ENCODE measurements around the gene FTCD.
"Not testable (repeated sequence)": the region's sequence is repeated elsewhere in the genome, so short reads cannot be mapped to it uniquely, and the experiment has no call there.

The FTCD gene

GRCh38 chr21:46188226-46189212 is 33.1 kb upstream of the FTCD start:
- no peak for DNase-seq

GRCh38 chr21:46187814-46188213 is 32.4 kb upstream of the FTCD start:
- no peak for DNase-seq

DNA sequence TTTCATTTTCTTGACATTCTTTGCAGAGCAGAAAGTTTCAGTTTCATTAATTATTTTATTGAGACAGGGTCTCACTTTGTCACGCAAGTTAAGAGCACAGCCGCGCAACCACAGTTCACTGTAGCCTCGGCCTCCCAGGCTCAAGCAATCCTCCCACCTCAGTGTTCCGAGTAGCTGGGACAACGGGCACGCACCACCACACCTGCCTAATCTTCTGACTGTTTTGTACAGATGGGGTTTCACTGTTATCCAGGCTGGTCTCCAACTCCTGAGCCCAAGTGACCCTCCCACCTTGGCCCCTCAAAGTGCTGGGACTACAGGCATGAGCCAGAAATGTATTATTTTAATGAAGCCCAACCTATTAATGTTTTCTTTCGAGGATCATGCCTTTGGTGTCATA is 31.9 kb upstream of the FTCD start:
- no peak for DNase-seq

DNA sequence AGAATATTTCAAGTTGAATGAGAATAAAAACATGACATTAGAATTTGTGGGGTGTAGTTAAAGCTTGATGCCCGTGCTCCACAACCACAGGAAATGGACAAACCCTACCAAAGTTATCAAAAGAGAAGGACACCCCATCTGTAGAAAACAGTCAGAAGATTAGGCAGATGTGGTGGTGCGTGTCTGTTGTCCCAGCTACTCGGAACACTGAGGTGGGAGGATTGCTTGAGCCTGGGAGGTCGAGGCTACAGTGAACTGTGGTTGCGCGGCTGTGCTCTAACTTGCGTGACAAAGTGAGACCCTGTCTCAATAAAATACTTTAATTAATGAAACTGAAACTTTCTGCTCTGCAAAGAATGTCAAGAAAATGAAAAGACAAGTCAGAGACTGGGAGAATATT is 30.3 kb upstream of the FTCD start:
- no peak for DNase-seq

GRCh38 chr21:46184625-46185555 is 29.5 kb upstream of the FTCD start:
- DNase-seq: peak; percentile 70

DNA sequence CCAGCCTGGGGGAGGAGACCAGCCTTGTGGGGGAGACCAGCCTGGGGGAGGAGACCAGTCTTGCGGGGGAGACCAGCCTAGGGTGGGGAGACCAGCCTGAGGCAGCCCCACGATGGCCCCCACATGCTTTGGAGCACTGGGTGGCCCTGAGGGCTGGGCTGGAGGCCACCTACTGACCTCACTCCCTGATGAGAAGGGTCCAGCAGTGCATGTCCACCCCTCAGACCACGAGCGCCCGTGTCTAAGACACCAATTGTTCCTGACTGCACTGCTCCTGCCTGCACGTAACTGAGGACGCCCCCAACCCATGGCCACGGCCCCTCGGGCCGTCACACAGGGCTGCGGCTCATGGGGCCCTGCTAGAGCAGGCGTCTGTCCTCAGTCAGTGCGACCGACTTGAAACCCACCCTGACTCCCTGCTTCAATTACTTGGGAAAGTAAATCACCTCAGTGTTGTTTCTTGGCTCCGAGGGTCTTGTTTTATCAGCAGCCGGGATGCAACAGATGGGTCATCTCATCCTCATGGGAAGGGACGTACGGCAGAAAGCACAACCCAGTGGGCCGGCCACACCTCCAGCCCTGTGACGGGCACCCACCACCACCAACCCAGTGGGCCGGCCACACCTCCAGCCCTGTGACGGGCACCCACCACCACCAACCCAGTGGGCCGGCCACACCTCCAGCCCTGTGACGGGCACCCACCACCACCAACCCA is 28.7 kb upstream of the FTCD start, which contains the start of gene SPATC1L:
TSS of gene SPATC1L (minus strand) at position 550 of the 715 bp plus-strand sequence. CDS start 1,643 bp downstream, outside the sequence.
- DNase-seq: no peak

- not testable (repeated sequence) for DNase-seq
Measured at GRCh38 chr21:46183337-46183909, 28.0 kb upstream of the FTCD start.

DNA sequence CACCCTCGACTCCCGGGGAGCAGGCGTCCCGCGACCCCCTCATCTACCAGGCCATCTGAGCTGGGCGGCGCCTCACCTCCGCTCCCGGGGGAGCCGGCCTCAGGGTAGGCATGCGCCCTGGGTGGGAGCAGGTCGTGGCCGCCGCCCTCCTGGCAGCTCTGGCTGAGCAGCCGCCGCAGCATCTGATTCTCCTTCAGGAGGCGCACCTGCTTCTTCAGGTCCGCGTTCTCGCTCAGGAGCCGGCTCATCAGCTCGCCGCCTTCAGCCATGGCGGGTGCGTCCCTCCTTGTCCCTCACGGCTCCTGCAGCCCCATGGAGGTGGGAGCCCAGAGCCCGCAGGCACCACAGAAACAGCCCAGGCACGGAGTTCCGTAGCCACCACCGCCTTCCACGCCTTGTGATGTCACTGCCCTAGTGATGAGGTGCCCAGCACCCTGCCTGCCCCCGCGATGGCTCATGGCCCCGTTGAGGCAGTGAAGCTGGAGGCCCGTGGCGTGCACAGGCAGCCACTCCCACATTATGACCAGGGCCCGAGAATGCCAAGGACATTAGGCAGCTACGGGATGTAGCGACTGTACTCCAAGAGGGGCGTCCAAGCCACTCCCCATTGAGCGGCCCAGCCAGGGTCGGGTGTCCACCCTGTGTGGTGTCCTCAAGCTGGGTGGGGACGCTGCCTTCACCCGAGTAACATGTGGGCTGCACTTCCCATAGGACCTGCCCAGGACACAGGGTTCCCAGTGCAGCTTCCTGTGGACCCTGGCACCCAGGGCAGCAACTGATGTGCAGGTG is 27.4 kb upstream of the FTCD start:
- no peak for DNase-seq

DNA sequence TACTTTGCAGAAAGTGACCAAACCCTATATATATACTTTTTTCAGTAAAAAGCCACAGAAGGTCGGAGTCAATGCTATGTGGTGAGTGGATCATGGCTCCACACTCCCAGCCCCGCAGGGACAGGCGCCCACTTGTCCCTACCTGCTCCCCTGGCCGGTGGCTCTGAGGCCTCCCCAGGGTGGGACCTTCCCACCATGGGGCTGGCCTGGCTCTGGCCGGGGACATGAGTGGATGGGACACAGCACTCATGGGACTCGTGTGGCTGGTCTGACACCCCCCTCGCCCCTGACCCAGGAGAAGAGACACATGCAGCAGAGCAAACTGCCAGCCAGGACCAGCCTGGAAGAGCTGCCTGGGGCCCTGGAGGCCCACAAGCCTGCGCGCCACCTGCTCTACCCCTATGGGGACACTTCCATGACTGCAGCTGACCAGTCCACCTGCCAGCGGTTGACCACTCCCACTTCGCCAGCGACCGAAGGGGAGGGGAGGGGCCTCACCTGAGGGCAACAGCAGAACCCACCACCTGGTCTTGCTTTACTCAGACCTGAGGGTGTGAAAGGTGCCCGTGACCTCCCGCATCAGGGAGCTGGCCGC is 26.7 kb upstream of the FTCD start:
- no peak for DNase-seq

GRCh38 chr21:46181436-46181835 is 26.1 kb upstream of the FTCD start:
- DNase-seq: no peak

DNA sequence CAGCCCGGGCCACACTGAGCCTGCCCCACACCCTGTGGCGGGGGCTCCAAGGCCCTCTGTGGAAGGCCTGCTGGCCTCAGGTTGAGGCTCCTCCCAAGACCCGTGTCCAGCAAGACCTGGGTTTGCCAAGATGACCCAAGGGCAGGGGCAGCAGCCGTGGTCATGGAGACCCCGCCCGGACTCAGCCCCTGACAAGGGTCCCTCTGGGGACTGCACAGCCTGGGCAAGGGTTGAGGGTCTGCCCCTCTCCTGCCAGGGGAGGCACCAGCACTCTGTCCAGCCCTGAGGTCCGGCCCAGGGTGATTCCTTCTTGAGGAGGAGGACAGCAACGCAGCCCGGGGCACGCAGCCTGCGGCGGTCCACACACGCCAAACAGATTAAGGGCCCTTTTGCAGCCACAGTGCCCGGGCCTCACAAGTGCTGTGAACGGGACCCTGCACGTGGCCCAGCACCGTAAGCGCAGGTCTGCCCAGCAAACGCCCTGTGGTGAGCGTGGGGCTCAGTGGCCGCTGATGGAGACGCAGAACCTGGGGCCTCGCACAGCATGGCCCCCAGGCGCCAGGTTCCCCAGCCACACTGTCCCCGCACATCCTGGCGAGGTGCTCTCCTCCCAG is 25.5 kb upstream of the FTCD start:
- DNase-seq: no peak

DNA sequence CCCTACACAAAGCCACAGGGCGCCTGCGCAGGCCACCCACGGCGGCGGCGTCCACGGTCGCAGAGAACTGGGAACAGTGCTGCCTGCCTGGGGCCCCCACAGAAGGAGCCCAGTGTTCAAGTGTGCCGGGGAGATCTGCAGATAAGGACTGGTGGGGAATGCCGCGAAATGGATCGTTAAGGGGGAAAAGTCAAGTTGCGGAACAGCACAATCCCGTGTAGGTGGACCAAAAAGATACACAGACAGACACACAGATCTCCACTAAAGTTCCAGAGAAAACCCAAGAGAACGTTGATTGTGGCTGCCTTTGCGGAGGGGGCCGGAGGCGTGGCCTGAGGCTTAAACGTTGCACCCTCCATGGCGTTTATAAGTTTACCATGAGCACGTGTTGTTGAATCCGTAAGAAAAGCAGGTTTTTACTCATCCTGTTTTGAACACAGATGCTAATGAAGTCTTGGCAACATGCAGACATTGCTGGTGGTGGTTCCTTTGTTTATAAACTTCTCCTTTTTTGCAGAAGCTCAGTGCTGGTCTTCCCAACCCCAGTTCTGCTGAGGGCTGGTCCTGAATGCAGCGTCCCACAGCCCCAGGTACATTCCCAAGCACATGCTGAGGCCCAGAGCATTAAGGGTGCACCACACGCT is 24.8 kb upstream of the FTCD start:
- DNase-seq: no peak

DNA sequence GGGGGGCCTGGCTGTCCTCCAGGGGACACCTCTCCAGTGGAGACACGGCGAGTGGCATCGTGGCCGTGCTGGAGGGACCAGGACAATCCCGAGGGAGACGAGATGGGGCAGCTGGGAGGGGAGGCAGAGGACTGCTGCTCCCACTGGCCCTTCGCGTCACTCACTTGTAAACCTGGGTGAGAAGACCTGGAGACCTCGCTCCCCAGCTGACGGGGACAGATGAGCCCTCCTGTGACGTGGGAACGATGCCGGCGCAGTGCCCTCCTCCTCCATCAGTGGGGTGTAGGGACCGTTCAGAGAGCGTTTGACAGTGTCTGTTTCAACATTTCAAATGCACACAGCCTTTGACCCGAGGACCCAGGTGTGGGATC is 24.3 kb upstream of the FTCD start:
- DNase-seq: no peak

GRCh38 chr21:46178961-46179360 is 23.6 kb upstream of the FTCD start:
- DNase-seq: no peak

- not testable (repeated sequence) for DNase-seq
Measured at GRCh38 chr21:46176443-46177129, 21.2 kb upstream of the FTCD start.

- no peak for DNase-seq
Measured at GRCh38 chr21:46173573-46173972, 18.2 kb upstream of the FTCD start.

DNA sequence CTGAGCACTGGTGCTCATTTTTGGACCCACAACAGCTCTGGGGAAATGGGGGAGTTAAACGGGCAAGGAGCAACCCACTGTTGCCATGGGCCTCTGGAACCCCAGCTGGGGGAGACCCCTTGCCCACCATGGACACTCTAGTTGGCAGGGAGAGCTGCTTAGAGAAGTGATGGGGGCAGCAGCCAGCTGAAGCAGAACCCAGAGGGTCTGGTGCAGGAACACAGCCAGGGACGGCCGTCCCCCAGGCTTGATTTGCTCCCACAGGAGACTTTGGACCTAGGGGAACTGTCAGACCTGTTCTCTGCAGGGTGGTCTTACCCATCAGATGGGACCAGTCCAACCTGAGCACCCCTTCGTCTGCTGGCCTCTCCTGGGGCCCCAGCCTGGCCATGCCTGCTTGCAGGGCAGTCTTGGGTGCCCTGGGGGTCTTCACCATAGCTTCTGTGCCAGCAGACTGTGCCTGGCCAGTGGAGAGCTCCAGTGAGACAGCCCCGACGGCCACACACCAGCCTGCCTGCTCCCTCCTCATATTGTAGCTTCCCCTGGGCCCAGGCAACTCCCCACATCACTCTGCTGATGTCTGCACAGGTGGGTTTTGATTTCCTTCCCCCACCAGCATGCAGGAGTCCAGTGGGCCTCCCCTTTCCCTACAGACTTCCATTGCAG is 17.6 kb upstream of the FTCD start:
- DNase-seq: no peak

GRCh38 chr21:46171996-46172862 is 16.9 kb upstream of the FTCD start:
- no peak for DNase-seq

All from GOT3 (cell line).